GM12892 (cell line): ENCODE data around the gene ZSCAN21.

ENCODE experiments used
- POLR2A ChIP-seq: IDR thresholded peaks from 2 replicates; pipeline ENCODE4 v1.6.1; 2011; ENCODE audit warnings: low read depth, low read length, control low read depth
- POLR2AphosphoS5 ChIP-seq: IDR thresholded peaks from 2 replicates; pipeline ENCODE4 v1.6.1; 2011; ENCODE audit warnings: low read depth, low read length, control low read depth
- TAF1 ChIP-seq: IDR thresholded peaks from 2 replicates; pipeline ENCODE4 v1.6.1; 2011; ENCODE audit warnings: low read depth, mild to moderate bottlenecking, control low read depth, low read length, borderline replicate concordance

DNA sequence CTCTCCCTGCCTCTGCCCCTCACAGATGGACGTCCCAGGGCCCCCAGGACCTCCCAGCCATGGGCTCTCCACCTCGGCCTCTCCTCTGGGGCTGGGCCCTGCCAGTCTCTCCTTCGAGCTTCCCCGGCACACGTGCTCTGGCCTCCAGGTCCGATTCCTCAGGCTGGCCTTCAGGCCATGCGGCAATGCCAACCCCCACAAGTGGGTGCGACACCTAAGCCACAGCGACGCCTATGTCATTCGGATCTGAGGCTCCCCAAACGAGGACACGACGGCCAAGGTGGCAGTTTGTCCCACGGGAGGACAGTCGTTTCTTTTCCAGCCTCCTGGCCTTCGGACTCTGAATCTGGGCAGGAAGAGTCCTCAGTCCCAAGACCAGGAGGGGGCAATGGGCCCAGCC is 57.1 kb downstream of the ZSCAN21 start:
- TF ChIP-seq TAF1 = no peak
- TF ChIP-seq POLR2A = no peak
- no peak for TF ChIP-seq POLR2AphosphoS5
